SK-N-SH (cell line): ENCODE data around the gene ACTN2. TPM values are rescaled to one million over a fixed set of nuclear protein-coding genes. Genes with fewer than 3 reads are reported as not detected.

ENCODE experiments used
- CTCF ChIA-PET: fragments of 300-600, 350-600 bp; formaldehyde crosslinking; extraction: SDS; loops from one replicate; lab custom pipeline; 2021; lab: Yijun Ruan, JAX
- POLR2A ChIA-PET: fragments of 350-600 bp; sonication (Branson Sonifier 250); formaldehyde crosslinking; extraction: SDS; loops from one replicate; lab custom pipeline; 2020; ENCODE audit warnings: antibody characterized with exemption, inconsistent platforms; lab: Yijun Ruan, JAX
- DNase-seq: peaks from one replicate; pipeline ENCODE4 v3.0.0; 2012
- H2AFZ ChIP-seq: fragments of 200-600 bp; sonication (generic); 2 replicates; pipeline ENCODE4 v1.8.1; 2016; ENCODE audit warnings: antibody characterized with exemption, mild to moderate bottlenecking, low read depth
- H3F3A ChIP-seq: fragments of 200-600 bp; sonication (generic); replicated peaks from 2 replicates; pipeline ENCODE3; 2016; ENCODE audit warnings: antibody characterized with exemption, mild to moderate bottlenecking; ENCODE audit not compliant: insufficient read depth
- H3K27ac ChIP-seq, 2 experiments: fragments of 200-500 bp in 1 of 2; fragments of 200-600 bp in 1 of 2; sonication (Bioruptor generic) in 1 of 2; sonication (generic), shearing (Covaris generic) in 1 of 2; 2 replicates each; pipeline versions ENCODE4 v1.5.1 to v1.6.1; 2014 to 2016; ENCODE audit warnings: low read depth in 2 of 2, inconsistent platforms in 1 of 2, low read length in 1 of 2, mild to moderate bottlenecking in 1 of 2, mixed read lengths in 1 of 2
- H3K27me3 ChIP-seq: fragments of 200-600 bp; sonication (generic), shearing (Covaris generic); 2 replicates; pipeline ENCODE4 v1.6.1; 2016; ENCODE audit warnings: mixed run types; ENCODE audit not compliant: insufficient read depth
- H3K36me3 ChIP-seq, 2 experiments: fragments of 200-500 bp in 1 of 2; fragments of 200-600 bp in 1 of 2; sonication (Bioruptor generic) in 1 of 2; sonication (generic) in 1 of 2; replicated peaks in 1 of 2; 2 replicates each; pipeline versions ENCODE3 to v1.5.1; 2014 to 2016; ENCODE audit warnings: low read length in 1 of 2, mild to moderate bottlenecking in 1 of 2; ENCODE audit not compliant: insufficient read depth in 2 of 2, control insufficient read depth in 1 of 2
- H3K4me1 ChIP-seq, 2 experiments: fragments of 200-500 bp in 1 of 2; fragments of 200-600 bp in 1 of 2; sonication (Bioruptor generic) in 1 of 2; sonication (generic), shearing (Covaris generic) in 1 of 2; 2 replicates each; pipeline versions ENCODE4 v1.5.1 to v1.6.1; 2014 to 2016; ENCODE audit warnings: low read depth in 1 of 2, low read length in 1 of 2, mixed run types in 1 of 2; ENCODE audit not compliant: insufficient read depth in 2 of 2, control insufficient read depth in 1 of 2
- H3K4me2 ChIP-seq: fragments of 200-600 bp; sonication (generic), shearing (Covaris generic); 2 replicates; pipeline ENCODE4 v1.6.1; 2017; ENCODE audit warnings: mixed run types
- H3K4me3 ChIP-seq, 2 experiments: fragments of 200-500 bp in 1 of 2; fragments of 200-600 bp in 1 of 2; sonication (Bioruptor generic) in 1 of 2; sonication (generic), shearing (Covaris generic) in 1 of 2; 2 replicates each; pipeline versions ENCODE4 v1.5.1 to v1.8.1; 2014 to 2016; ENCODE audit warnings: low read depth in 2 of 2, inconsistent platforms in 1 of 2, low read length in 1 of 2, mild to moderate bottlenecking in 1 of 2, mixed read lengths in 1 of 2, moderate library complexity in 1 of 2
- H3K79me2 ChIP-seq: fragments of 200-600 bp; sonication (generic); 2 replicates; pipeline ENCODE4 v1.8.1; 2017; ENCODE audit warnings: mild to moderate bottlenecking; ENCODE audit not compliant: insufficient read depth
- H3K9ac ChIP-seq: fragments of 200-600 bp; sonication (generic); 2 replicates; pipeline ENCODE4 v1.6.1; 2017; ENCODE audit warnings: mixed run types
- H3K9me2 ChIP-seq: fragments of 200-600 bp; sonication (generic); 2 replicates; pipeline ENCODE4 v1.6.1; 2017; ENCODE audit warnings: mixed run types
- H3K9me3 ChIP-seq: fragments of 200-600 bp; sonication (generic); 2 replicates; pipeline ENCODE4 v1.6.1; 2017; ENCODE audit warnings: mixed run types, mild to moderate bottlenecking, moderate library complexity
- H4K20me1 ChIP-seq: fragments of 200-600 bp; sonication (generic); 2 replicates; pipeline ENCODE4 v1.6.1; 2017; ENCODE audit warnings: mild to moderate bottlenecking, mixed run types; ENCODE audit not compliant: insufficient read depth
- ELF1 ChIP-seq: IDR thresholded peaks from 2 replicates; pipeline ENCODE4 v1.4.0; 2012
- EP300 ChIP-seq, 2 experiments: IDR thresholded peaks; 2 replicates each; pipeline versions ENCODE4 v1.4.0 to v1.6.1; 2012; ENCODE audit warnings: borderline replicate concordance in 1 of 2, low read depth in 1 of 2, low read length in 1 of 2
- EZH2phosphoT487 ChIP-seq: fragments of 200-600 bp; sonication (generic); IDR thresholded peaks from 2 replicates; pipeline ENCODE4 v1.6.1; 2017; ENCODE audit warnings: low read depth, mixed run types, mild to moderate bottlenecking, antibody characterized with exemption, moderate library complexity, borderline replicate concordance
- FOXM1 ChIP-seq: IDR thresholded peaks from 2 replicates; pipeline ENCODE4 v1.4.0; 2012; ENCODE audit warnings: low read depth, mild to moderate bottlenecking
- GABPA ChIP-seq: IDR thresholded peaks from 2 replicates; pipeline ENCODE4 v1.4.0; 2012; ENCODE audit warnings: low read depth, mild to moderate bottlenecking
- GATA2 ChIP-seq: sonication (generic); formaldehyde crosslinking; IDR thresholded peaks from 2 replicates; pipeline ENCODE4 v1.5.0; 2020; ENCODE audit warnings: mild to moderate bottlenecking, missing genetic modification reagents
- JUND ChIP-seq: IDR thresholded peaks from 2 replicates; pipeline ENCODE4 v1.4.0; 2012
- MEF2A ChIP-seq: IDR thresholded peaks from 2 replicates; pipeline ENCODE4 v1.4.0; 2012; ENCODE audit warnings: low read depth, borderline replicate concordance
- NRF1 ChIP-seq: IDR thresholded peaks from 2 replicates; pipeline ENCODE4 v1.6.1; 2012; ENCODE audit warnings: low read depth, mild to moderate bottlenecking, low read length
- RAD21 ChIP-seq: IDR thresholded peaks from 2 replicates; pipeline ENCODE4 v1.6.1; 2012; ENCODE audit warnings: mild to moderate bottlenecking, low read length
- RXRA ChIP-seq: IDR thresholded peaks from 2 replicates; pipeline ENCODE4 v1.4.0; 2012; ENCODE audit warnings: low read depth, mild to moderate bottlenecking, borderline replicate concordance
- SIN3A ChIP-seq: IDR thresholded peaks from 2 replicates; pipeline ENCODE4 v1.6.1; 2012; ENCODE audit warnings: low read depth, mild to moderate bottlenecking, low read length, moderate library complexity, borderline replicate concordance
- SMC3 ChIP-seq: IDR thresholded peaks from 2 replicates; pipeline ENCODE4 v1.6.1; 2012; ENCODE audit warnings: low read depth, low read length, improper control_type of control experiment
- USF2 ChIP-seq: fragments of 150-350 bp; IDR thresholded peaks from 2 replicates; pipeline ENCODE4 v1.6.1; 2017; ENCODE audit warnings: antibody characterized with exemption, low read length, low read depth, borderline replicate concordance
- YY1 ChIP-seq: IDR thresholded peaks from 2 replicates; pipeline ENCODE4 v1.4.0; 2012; ENCODE audit warnings: low read depth, mild to moderate bottlenecking
- WGBS: methylation state at CpG from one replicate; pipeline ENCODE4 v1.1.6; 2017; ENCODE audit warnings: low lambda C conversion rate; 5-methylcytosine and 5-hydroxymethylcytosine counted together
- polyA plus RNA-seq, 3 experiments: library from polyadenylated mRNA; depleted of rRNA; stranded (reverse); fragments of >200 nt; gene quantifications; 2 replicates each; pipeline ENCODE4 v1.2.3, GENCODE V29; 2012
- TF ChIP-seq, protein P1 (sequence below): IDR thresholded peaks from 2 replicates; pipeline ENCODE4 v1.4.0; 2012; ENCODE audit warnings: low read depth, borderline replicate concordance
- TF ChIP-seq, protein P2 (sequence below): IDR thresholded peaks from 2 replicates; pipeline ENCODE4 v1.6.1; 2012; ENCODE audit warnings: mild to moderate bottlenecking, low read depth, low read length, moderate library complexity
- TF ChIP-seq, protein P3 (sequence below): IDR thresholded peaks from 2 replicates; pipeline ENCODE4; 2012

Gene ACTN2
- polyA plus RNA-seq, 1 of the 3 experiments (the other 2 are of a cell fraction) = 0.15 TPM

DNA sequence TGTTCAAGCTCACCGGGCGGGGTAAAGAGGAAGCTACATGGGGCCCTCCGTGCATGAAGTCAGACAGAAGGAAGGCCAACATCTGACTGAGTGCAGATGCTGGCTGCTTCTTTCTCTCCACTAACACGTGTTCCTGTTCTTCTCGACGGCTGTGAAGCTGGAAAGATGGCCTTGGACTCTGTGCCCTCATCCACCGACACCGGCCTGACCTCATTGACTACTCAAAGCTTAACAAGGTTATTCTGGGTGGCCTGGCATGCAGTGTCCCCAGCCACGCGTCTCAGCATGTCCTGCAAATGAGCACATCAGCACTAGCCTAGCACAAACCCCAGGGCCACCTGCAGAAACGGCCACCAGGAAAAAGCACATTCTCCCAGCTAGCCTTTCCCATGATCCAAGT lies 41.2 kb downstream of the ACTN2 start:
- Histone ChIP-seq H3K9me2 (no peaks in the 10 kb centered on the region), H3K36me3 (no peaks in the 10 kb centered on the region), H3K9ac (no peak overlapping the region), H3K4me3 (no peak overlapping the region), H3K79me2 (no peaks in the 10 kb centered on the region), H3K4me1 (no peaks in the 10 kb centered on the region), H3K9me3 (no peaks in the 10 kb centered on the region), H3F3A (no peaks in the 10 kb centered on the region), H4K20me1 (no peaks in the 10 kb centered on the region), H2AFZ (no peak overlapping the region)
- CTCF ChIA-PET = interaction anchor here (0.6 to 0.7 kb wide), 2 partner anchors 82 to 1240 kb away, joined by 3 to 4 read pairs; no protein-coding TSS in a partner anchor
- DNase-seq = no peak
- WGBS = 77% methylated on average over 11 of the region's 11 CpGs
- POLR2A ChIA-PET = no interaction called here
- no peak for TF ChIP-seq FOXM1
- no peak for TF ChIP-seq MEF2A
- TF ChIP-seq GATA2 = no peak
- no peak for TF ChIP-seq GABPA
- TF ChIP-seq YY1 = no peak
- no peak for TF ChIP-seq NRF1
- TF ChIP-seq EZH2phosphoT487 = no peak
- TF ChIP-seq, all 33 proteins: peak for 0
- no peaks in the 10 kb centered on the region for H3K27me3 ChIP-seq
- H3K4me2 ChIP-seq = no peak overlapping the region
- H3K27ac ChIP-seq = no peak overlapping the region

DNA sequence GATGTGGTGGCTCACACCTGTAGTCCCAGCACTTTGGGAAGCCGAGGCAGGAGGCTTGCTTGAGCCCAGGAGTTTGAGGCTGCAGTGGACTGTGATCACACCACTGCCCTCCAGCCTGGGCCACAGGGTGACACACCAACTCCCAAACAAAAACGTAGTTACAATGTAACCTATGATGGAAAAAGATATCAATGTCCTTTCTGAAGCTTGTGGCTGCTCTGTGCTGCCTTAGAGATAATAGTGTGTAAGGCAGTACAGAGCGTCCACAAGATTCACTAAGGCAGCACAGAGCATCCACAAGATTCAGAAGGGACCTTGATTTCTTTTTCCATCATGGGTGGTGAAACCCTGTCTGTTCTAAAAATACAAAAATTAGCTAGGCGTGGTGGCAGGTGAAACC lies 42.5 kb downstream of the ACTN2 start:
- Histone ChIP-seq H3K9ac (no peak overlapping the region), H3K9me3 (no peaks in the 10 kb centered on the region), H4K20me1 (no peaks in the 10 kb centered on the region), H2AFZ (no peak overlapping the region), H3K4me1 (no peaks in the 10 kb centered on the region), H3K4me3 (no peak overlapping the region), H3K36me3 (no peaks in the 10 kb centered on the region), H3K4me2 (no peak overlapping the region), H3K79me2 (no peaks in the 10 kb centered on the region), H3K9me2 (no peaks in the 10 kb centered on the region), H3F3A (no peaks in the 10 kb centered on the region), H3K27ac (no peak overlapping the region), H3K27me3 (no peaks in the 10 kb centered on the region)
- 54% methylated on average over 4 of the region's 4 CpGs for WGBS
- TF ChIP-seq RXRA (no peak), JUND (no peak), FOXM1 (no peak), USF2 (no peak)
- TF ChIP-seq, protein P1, sequence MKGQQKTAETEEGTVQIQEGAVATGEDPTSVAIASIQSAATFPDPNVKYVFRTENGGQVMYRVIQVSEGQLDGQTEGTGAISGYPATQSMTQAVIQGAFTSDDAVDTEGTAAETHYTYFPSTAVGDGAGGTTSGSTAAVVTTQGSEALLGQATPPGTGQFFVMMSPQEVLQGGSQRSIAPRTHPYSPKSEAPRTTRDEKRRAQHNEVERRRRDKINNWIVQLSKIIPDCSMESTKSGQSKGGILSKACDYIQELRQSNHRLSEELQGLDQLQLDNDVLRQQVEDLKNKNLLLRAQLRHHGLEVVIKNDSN = no peak
- ChIA-PET POLR2A (no interaction called here), CTCF (interaction anchor here (0.7 to 1.2 kb wide), 2 partner anchors 21 to 30 kb away, joined by 3 to 4 read pairs; no protein-coding TSS in a partner anchor)
- DNase-seq = no peak

DNA sequence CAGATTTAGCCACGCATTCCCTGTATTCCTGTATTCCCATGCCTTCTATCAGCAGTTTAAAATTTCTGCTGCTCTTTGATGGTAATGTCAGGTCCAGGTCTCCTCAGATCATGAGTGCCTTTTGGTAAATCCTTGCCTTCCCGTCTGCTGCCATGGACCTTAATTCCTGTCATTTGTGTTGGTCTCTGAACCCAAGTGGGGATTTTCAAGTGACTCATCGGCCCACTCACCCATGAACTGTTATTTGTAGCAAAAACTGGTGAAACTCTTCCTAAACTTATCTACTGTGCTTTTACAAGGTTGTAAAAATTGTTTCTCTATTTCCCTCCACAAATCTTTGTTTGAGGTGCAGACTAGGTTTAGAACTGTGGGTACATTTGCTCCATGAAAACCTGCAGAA lies 47.4 kb downstream of the ACTN2 start:
- Histone ChIP-seq H3K4me2 (no peak overlapping the region), H3K79me2 (no peaks in the 10 kb centered on the region), H3K4me1 (no peaks in the 10 kb centered on the region), H3K9me3 (no peaks in the 10 kb centered on the region), H3K9ac (no peak overlapping the region), H2AFZ (no peak overlapping the region), H3K4me3 (no peak overlapping the region), H3K27me3 (no peaks in the 10 kb centered on the region), H4K20me1 (no peaks in the 10 kb centered on the region), H3K36me3 (no peaks in the 10 kb centered on the region), H3K27ac (no peak overlapping the region), H3F3A (no peaks in the 10 kb centered on the region), H3K9me2 (no peaks in the 10 kb centered on the region)
- DNase-seq = no peak
- WGBS = 57% methylated on average over 3 of the region's 3 CpGs
- ChIA-PET CTCF (no interaction called here), POLR2A (no interaction called here)
- TF ChIP-seq RXRA (no peak), SMC3 (no peak), ELF1 (no peak), SIN3A (no peak), FOXM1 (no peak), GABPA (no peak), EP300 (IDR thresholded peaks at IDR 0.05; ENCODE audit: borderline replicate concordance in 1 of 2, low read depth in 1 of 2, low read length in 1 of 2) (no peak), MEF2A (no peak), RAD21 (no peak)
- TF ChIP-seq, protein P2, sequence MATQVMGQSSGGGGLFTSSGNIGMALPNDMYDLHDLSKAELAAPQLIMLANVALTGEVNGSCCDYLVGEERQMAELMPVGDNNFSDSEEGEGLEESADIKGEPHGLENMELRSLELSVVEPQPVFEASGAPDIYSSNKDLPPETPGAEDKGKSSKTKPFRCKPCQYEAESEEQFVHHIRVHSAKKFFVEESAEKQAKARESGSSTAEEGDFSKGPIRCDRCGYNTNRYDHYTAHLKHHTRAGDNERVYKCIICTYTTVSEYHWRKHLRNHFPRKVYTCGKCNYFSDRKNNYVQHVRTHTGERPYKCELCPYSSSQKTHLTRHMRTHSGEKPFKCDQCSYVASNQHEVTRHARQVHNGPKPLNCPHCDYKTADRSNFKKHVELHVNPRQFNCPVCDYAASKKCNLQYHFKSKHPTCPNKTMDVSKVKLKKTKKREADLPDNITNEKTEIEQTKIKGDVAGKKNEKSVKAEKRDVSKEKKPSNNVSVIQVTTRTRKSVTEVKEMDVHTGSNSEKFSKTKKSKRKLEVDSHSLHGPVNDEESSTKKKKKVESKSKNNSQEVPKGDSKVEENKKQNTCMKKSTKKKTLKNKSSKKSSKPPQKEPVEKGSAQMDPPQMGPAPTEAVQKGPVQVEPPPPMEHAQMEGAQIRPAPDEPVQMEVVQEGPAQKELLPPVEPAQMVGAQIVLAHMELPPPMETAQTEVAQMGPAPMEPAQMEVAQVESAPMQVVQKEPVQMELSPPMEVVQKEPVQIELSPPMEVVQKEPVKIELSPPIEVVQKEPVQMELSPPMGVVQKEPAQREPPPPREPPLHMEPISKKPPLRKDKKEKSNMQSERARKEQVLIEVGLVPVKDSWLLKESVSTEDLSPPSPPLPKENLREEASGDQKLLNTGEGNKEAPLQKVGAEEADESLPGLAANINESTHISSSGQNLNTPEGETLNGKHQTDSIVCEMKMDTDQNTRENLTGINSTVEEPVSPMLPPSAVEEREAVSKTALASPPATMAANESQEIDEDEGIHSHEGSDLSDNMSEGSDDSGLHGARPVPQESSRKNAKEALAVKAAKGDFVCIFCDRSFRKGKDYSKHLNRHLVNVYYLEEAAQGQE = no peak
- TF ChIP-seq, protein P3, sequence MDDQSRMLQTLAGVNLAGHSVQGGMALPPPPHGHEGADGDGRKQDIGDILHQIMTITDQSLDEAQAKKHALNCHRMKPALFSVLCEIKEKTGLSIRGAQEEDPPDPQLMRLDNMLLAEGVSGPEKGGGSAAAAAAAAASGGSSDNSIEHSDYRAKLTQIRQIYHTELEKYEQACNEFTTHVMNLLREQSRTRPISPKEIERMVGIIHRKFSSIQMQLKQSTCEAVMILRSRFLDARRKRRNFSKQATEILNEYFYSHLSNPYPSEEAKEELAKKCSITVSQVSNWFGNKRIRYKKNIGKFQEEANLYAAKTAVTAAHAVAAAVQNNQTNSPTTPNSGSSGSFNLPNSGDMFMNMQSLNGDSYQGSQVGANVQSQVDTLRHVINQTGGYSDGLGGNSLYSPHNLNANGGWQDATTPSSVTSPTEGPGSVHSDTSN = no peak
